Measurements from ENCODE around the gene SMYD5.

SMYD5 gene

GRCh38 chr2:73208258-73208657 is 5.8 kb upstream of the SMYD5 start:
- DNase-seq = no peak

DNA sequence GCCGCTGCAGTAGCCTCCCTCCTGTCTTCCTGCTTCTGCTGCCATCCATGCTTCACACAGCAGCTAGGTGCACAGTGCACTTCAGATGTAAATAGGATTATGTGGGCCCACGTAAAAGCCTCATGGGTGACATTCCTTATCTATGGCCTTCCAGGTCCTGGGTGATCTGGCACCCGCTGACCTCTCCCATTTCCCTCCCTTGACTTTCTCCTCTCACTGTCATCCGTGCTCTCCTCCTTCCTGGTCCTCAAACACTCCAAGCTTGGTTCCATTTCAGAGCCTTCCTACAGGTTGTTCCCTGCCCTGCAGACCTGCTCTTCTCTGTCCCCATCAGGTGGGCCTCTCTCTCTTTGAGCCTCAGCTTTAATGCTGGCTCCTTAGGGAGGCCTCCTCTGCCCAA is 4.0 kb upstream of the SMYD5 start:
- no peak for DNase-seq

GRCh38 chr2:73210696-73211095 is 3.3 kb upstream of the SMYD5 start:
- DNase-seq = no peak

GRCh38 chr2:73212098-73212447 is 2.0 kb upstream of the SMYD5 start:
- no peak for DNase-seq

DNA sequence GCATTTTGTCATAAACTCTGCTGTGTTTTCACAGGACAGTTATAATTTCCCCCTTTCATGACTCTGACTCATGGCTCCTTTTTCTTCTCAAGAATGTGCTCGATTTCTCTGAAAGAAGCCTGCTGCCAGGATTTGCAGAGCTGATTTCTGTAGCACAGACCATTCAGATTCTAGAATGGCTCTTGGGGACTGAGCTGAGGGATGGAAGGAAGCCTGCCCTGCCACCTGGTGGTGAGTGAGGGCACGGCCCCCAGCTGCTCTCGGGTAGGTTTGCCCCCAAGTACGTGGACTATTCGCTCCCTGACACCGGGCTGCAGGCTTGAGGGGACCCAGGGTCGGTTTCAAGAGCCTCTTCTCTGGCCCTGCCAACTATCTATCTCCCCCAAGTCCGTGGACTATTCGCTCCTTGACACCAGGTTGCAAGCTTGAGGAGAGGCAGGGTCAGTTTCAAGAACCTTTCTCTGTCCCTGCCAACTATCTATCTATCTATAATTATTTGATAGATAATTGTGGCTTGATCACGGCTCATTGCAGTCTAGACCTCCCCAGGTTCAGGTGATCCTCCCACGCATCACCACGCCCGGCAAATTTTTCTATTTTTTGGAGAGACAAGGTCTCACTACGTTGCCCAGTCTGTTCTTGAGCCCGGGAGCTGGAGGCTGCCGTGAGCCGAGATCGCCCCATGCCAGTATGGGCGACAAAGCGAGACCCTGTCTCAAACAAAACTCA is 1.4 kb upstream of the SMYD5 start:
- peak; percentile 75 for DNase-seq

GRCh38 chr2:73215254-73215653 is 1.2 kb downstream of the SMYD5 start:
- no peak for DNase-seq

- DNase-seq = no peak
Measured at GRCh38 chr2:73217160-73217559, 3.1 kb downstream of the SMYD5 start.

DNA sequence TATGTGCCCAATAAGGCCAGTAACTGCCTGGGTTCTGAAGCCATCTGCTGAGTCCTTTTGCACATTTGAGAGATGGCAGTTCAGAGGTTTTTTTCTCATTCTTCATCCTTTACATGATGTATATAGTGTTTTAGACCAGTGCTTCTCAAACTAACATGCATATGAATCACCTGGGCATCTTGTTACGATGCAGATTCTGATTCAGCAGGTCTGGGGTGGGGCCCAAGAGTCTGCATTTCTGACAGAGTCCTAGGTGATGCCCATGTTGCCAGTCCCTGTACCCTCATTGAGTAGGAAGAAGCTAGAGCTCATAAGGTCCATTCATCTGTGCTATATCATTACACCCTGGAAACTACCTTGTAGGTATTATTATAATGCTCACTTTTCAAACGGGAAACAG is 3.8 kb downstream of the SMYD5 start:
- DNase-seq = no peak

GRCh38 chr2:73218298-73218697 is 4.3 kb downstream of the SMYD5 start:
- no peak for DNase-seq

- no peak for DNase-seq
Measured at GRCh38 chr2:73223821-73224220, 9.8 kb downstream of the SMYD5 start.

GRCh38 chr2:73225513-73226360 is 11.7 kb downstream of the SMYD5 start:
- no peak for DNase-seq

GRCh38 chr2:73227086-73227485 is 13.0 kb downstream of the SMYD5 start:
- no peak for DNase-seq

DNA sequence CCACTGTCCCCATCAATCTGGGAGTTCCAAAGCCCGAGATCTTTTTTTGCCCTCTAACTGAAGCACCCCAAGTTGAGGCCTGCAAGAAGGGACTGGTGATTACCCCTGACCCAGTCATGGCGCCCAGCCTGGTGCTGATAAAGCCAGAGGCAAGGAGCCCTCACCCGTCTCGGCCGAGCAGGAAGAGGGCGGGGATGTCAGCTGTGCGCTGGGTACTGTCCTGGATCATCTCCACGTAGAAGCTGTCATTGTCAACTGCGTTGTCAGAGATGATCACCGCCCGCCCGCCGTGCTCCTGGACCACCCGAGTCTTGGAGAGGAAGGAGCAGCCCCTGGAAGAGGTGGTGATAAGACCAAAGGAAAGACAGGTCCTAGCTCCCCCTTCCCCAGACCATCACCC is 14.6 kb downstream of the SMYD5 start:
- DNase-seq = no peak

DNA sequence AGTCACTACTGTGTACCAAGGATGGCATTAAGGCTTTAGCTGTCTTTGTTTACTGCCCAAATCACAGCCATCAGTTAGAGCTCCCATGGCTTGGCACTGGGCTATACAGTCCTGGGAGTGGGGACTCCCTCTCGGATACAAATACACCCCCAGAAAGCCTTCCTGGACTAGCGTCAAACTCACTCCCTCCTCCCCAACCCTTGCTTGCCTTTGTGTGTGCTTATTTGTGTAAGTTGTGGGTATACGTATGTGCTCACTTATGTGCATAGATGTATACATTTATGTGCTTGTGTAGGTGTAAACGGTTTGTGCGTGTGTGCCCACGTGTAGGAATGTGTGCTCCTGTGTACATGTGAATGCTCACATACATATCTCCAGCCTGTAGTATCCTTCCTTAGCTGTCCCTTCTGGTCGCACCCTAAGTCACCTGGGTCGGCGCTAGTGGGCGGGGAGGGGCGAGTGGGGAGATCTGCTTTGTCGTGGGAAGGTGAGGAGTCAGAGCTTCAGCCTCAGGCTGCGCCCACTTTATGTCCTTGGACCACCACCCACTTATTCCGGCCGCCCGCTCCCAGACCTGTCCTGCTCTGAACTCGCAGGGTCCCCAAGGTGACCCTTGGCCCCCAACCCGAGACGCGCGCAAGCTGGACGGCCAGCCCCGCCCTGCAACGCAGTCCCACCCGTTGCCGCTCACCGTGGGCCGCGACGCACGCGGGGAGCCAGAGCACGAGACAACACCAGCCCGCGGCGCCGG is 18.5 kb downstream of the SMYD5 start:
- peak; percentile 33 for DNase-seq

- peak; percentile 98 for DNase-seq
Measured at GRCh38 chr2:73233154-73233931, 19.3 kb downstream of the SMYD5 start, which contains the start of gene PRADC1. PRADC1 (minus strand) TSS chr2:73233239; CDS start chr2:73233160, 79 bp downstream.

- DNase-seq = peak; percentile 94
Measured at GRCh38 chr2:73233932-73234832, 20.1 kb downstream of the SMYD5 start, which contains the start of gene CCT7. CCT7 (plus strand) TSS chr2:73234308; CDS start chr2:73234379, 71 bp downstream.

GRCh38 chr2:73235315-73236028 is 21.4 kb downstream of the SMYD5 start:
- DNase-seq = no peak

GRCh38 chr2:73237168-73237567 is 23.1 kb downstream of the SMYD5 start:
- no peak for DNase-seq

- DNase-seq = no peak
Measured at GRCh38 chr2:73238149-73238548, 24.1 kb downstream of the SMYD5 start.

DNA sequence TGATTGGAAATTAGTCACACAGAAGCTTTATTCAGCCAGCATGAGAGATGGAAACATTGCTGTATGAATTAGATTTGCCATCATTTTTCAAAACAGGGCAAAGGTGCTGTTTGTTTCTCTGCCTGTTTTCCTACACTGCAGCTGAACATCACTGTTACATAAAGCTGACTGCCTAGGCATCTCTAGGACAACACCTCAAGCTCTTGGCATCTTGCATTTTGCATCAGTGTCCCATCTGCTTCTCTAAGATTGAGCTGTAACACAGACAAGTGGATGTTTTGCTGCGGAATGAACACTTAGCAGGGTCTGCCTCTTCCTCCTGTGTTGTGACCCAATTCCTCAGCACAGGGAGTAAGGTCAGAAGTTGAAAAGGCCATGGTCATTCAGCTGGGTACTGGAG is 24.9 kb downstream of the SMYD5 start:
- no peak for DNase-seq

DNA sequence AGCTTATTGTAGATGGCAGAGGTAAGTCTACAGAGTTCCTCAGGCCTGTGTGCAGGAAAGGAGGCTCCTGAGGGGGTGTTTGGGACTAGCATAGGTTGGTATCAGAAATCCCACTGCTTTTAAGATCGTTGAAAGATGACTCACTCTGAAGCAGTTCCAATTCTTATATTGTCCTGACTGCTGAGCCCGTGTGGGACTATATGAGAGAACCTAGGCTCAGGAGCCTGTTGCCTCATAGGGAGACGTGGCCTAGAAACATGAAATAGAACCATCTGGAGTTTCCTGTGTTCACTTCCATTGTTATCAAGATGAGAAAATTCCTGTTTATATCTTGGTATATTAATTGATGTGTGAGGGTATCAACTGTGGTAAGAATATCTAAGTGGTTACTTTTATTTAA is 25.7 kb downstream of the SMYD5 start:
- DNase-seq = no peak
